ENCODE data around the gene MFRP. TPM values are rescaled to one million over a fixed set of nuclear protein-coding genes. Genes with fewer than 3 reads are reported as not detected.

MFRP gene
- total RNA-seq, 1 experiment from 2014 or later, result not detected

DNA sequence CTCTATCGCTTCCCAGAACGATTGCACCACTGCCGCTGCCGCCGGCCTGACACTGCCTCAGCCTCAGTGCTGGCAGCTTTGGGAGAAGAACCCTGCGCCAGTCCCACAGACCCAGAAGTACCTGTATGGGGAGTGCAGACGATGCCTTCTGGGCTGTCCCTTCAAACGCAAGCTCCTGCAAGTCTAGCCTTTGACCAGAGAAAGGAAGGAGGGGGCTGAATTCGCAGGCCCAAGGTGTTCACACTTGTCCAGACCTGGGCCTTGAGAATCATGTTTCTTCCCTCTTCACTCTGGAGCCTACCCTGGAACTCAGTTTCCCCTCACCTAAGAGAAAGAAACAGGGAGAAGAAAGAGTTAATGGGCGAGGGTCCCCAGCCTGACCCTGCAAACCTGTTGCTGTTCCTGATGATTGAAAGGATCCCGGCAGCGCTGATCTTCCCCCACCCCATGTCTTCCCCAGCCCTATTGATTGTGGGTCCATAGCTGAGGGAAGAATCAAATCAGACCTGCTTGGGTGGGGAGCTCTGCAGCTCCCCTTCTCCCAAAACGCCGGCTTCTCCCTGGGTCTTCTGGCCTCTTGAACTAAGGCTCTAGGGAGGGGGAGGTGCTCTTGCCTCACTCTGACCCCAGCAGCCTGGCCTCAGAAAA is 28.8 kb downstream of the MFRP start:
- ChIA-PET CTCF (interaction anchor here (0.6 to 13.7 kb wide), 14 partner anchors 7 to 411 kb away, joined by 3 to 387 read pairs (median 8); partner anchors contain the start of genes C1QTNF5, C2CD2L, CBL and RNF26), POLR2A (interaction anchor here (0.6 to 4.7 kb wide), 5 partner anchors 10 to 216 kb away, joined by 3 to 35 read pairs (median 5); partner anchors contain the start of gene DPAGT1)
- H3K27me3 Mint-ChIP-seq (ENCODE audit: low read depth), result peaks cover 44% of the 10 kb centered on the region
- no peaks in the 10 kb centered on the region for H3K9me3 Mint-ChIP-seq
- H3K4me3 Mint-ChIP-seq, result peak overlapping the region; percentile 54
- ATAC-seq (0 out of 2 replicates have a peak, but pooled peaks have one; percentile 0), DNase-seq (ENCODE audit: low spot score) (no peak)
- H3K27ac Mint-ChIP-seq, result no peak overlapping the region
- TF ChIP-seq ZBTB21 (CRISPR knock-in tag; IDR thresholded peaks at IDR 0.05; ENCODE audit: borderline replicate concordance) (no peak), CBFB (CRISPR knock-in tag; IDR thresholded peaks at IDR 0.05; ENCODE audit: low read depth) (no peak), SMAD3 (CRISPR knock-in tag; IDR thresholded peaks at IDR 0.05; ENCODE audit: borderline replicate concordance) (no peak)
- peaks cover 5% of the 10 kb centered on the region; the same call in 1 of the 2 replicates for H3K36me3 Mint-ChIP-seq
- peaks cover 47% of the 10 kb centered on the region for H3K4me1 Mint-ChIP-seq

DNA sequence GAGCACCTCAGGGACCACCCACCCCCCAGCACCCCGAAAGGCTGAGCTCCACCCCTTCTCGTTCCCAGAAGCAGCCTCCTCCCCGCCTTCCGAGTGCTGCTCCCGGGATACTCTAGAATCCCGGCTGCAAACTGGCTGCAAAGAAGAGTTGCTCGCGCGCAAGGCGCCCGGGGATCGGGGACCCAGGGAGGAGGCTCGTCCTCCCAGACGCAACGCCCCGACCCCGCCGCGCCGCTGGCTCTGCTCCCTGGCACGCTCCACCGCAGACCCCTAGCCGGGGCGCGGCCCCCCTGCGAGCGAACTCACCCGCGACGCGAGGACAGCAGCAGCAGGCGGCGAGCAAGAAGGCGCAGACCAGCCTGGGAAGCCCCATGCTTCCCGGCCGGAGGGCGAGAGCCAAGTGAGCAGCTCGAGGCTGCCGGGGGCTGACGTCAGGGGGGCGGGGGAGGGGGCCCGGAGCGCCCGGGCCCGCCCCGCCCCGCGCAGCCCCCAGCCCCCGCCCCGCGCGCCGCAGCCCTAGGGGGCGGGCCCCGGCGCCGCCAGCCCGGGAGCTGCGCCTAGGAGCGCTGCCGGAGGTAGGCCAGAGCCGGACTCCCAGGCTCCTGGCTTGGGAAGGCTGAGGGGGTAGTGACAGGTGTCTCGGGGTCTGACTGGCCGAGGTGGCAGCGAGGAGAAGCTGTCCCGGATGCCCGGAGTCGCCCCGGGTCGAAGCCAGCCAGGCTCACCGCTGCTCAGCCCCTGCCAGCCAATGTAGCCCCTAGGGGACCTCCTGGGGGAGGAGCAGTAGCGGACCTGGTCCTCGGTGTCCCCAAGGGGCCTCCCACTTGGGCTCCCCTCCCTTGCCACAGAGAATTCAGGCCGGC is 29.5 kb downstream of the MFRP start, which contains the start of gene MCAM:
TSS of gene MCAM (minus strand) at position 402 of the 863 bp plus-strand sequence. CDS start at position 373, 29 bp downstream.
- H3K4me3 Mint-ChIP-seq, result peak within 1 kb of the TSS; percentile 69
- H3K4me1 Mint-ChIP-seq, result peaks cover 42% of the 10 kb centered on the region
- ChIA-PET POLR2A (interaction anchor here (0.6 to 4.7 kb wide), 6 partner anchors 9 to 573 kb away, joined by 3 to 35 read pairs (median 6); no protein-coding TSS in a partner anchor), CTCF (interaction anchor here (1.4 to 13.7 kb wide), 11 partner anchors 8 to 210 kb away, joined by 3 to 387 read pairs (median 12); partner anchors contain the start of genes C1QTNF5, C2CD2L, CBL and RNF26)
- ATAC-seq (peak; percentile 7), DNase-seq (ENCODE audit: low spot score) (peak; percentile 48)
- H3K36me3 Mint-ChIP-seq, result peaks cover 7% of the 10 kb centered on the region
- H3K27me3 Mint-ChIP-seq (ENCODE audit: low read depth), result peaks cover 44% of the 10 kb centered on the region
- no peaks in the 10 kb centered on the region for H3K9me3 Mint-ChIP-seq
- no peak within 1 kb of the TSS for H3K27ac Mint-ChIP-seq
- no peak for TF ChIP-seq GABPB1 (CRISPR knock-in tag; IDR thresholded peaks at IDR 0.05)
- TF ChIP-seq, protein P1, sequence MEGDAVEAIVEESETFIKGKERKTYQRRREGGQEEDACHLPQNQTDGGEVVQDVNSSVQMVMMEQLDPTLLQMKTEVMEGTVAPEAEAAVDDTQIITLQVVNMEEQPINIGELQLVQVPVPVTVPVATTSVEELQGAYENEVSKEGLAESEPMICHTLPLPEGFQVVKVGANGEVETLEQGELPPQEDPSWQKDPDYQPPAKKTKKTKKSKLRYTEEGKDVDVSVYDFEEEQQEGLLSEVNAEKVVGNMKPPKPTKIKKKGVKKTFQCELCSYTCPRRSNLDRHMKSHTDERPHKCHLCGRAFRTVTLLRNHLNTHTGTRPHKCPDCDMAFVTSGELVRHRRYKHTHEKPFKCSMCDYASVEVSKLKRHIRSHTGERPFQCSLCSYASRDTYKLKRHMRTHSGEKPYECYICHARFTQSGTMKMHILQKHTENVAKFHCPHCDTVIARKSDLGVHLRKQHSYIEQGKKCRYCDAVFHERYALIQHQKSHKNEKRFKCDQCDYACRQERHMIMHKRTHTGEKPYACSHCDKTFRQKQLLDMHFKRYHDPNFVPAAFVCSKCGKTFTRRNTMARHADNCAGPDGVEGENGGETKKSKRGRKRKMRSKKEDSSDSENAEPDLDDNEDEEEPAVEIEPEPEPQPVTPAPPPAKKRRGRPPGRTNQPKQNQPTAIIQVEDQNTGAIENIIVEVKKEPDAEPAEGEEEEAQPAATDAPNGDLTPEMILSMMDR (IDR thresholded peaks at IDR 0.05), result no peak
- no peak for TF ChIP-seq ZNF263 (CRISPR knock-in tag; IDR thresholded peaks at IDR 0.05; ENCODE audit: low read depth)
- TF ChIP-seq FOXK1 (CRISPR knock-in tag; IDR thresholded peaks at IDR 0.05), result no peak
- no peak for TF ChIP-seq SOX15 (CRISPR knock-in tag; IDR thresholded peaks at IDR 0.05)
- no peak for TF ChIP-seq NR1H2 (CRISPR knock-in tag; IDR thresholded peaks at IDR 0.05)
- TF ChIP-seq GRHL2 (CRISPR knock-in tag; IDR thresholded peaks at IDR 0.05; ENCODE audit: insufficient replicate concordance, severe bottlenecking), result no peak
- no peak for TF ChIP-seq MYBL2 (CRISPR knock-in tag; IDR thresholded peaks at IDR 0.05)
- TF ChIP-seq ETV6 (CRISPR knock-in tag; IDR thresholded peaks at IDR 0.05), result no peak
- no peak for TF ChIP-seq CBFB (CRISPR knock-in tag; IDR thresholded peaks at IDR 0.05; ENCODE audit: low read depth)
- TF ChIP-seq, protein P2, sequence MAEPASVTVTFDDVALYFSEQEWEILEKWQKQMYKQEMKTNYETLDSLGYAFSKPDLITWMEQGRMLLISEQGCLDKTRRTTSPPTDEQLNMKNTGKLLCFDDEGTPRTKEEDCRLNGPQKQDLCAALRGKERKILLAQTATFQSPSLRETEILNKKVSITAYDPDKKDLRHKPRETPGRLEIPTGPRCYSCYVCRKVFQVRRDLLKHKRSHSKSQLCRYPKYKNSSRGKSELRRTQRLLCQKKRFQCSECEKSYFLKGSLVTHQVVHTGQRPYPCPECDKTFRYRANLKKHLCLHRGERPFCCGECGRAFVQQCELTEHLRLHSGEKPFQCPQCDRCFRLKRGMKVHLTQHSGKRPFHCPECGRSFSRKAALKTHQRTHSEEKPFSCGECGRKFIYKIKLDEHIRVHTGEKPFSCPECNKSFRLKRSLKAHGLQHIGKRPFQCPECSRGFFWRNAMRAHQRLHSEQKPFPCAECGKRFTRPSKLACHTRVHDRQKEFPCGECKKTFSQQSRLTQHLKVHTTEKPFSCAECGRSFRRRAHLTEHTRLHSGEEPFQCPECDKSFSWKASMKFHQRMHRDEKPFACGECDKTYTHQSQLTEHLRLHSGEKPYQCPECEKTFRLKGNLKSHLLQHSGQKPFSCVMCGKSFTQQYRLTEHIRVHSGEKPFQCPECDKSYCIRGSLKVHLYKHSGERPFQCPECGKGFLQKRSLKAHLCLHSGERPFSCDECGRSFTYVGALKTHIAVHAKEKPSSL (CRISPR knock-in tag; conservative IDR thresholded peaks at IDR 0.05), result no peak
- TF ChIP-seq, protein P3, sequence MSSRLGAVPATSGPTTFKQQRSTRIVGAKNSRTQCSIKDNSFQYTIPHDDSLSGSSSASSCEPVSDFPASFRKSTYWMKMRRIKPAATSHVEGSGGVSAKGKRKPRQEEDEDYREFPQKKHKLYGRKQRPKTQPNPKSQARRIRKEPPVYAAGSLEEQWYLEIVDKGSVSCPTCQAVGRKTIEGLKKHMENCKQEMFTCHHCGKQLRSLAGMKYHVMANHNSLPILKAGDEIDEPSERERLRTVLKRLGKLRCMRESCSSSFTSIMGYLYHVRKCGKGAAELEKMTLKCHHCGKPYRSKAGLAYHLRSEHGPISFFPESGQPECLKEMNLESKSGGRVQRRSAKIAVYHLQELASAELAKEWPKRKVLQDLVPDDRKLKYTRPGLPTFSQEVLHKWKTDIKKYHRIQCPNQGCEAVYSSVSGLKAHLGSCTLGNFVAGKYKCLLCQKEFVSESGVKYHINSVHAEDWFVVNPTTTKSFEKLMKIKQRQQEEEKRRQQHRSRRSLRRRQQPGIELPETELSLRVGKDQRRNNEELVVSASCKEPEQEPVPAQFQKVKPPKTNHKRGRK (CRISPR knock-in tag; IDR thresholded peaks at IDR 0.05; ENCODE audit: borderline replicate concordance), result no peak
- TF ChIP-seq, protein P4, sequence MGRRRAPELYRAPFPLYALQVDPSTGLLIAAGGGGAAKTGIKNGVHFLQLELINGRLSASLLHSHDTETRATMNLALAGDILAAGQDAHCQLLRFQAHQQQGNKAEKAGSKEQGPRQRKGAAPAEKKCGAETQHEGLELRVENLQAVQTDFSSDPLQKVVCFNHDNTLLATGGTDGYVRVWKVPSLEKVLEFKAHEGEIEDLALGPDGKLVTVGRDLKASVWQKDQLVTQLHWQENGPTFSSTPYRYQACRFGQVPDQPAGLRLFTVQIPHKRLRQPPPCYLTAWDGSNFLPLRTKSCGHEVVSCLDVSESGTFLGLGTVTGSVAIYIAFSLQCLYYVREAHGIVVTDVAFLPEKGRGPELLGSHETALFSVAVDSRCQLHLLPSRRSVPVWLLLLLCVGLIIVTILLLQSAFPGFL (CRISPR knock-in tag; IDR thresholded peaks at IDR 0.05; ENCODE audit: borderline replicate concordance), result no peak
- TF ChIP-seq FOXJ3 (CRISPR knock-in tag; IDR thresholded peaks at IDR 0.05; ENCODE audit: borderline replicate concordance), result no peak
- 0 out of 2 replicates have a peak, but pooled peaks have one; percentile 29 for TF ChIP-seq NR3C1 (CRISPR knock-in tag; conservative IDR thresholded peaks at IDR 0.05; ENCODE audit: low read depth)
- TF ChIP-seq EMX1 (CRISPR knock-in tag; IDR thresholded peaks at IDR 0.05), result no peak
- peak; percentile 58; the same call in 1 of the 2 replicates for TF ChIP-seq TEAD1 (CRISPR knock-in tag; IDR thresholded peaks at IDR 0.05)
- TF ChIP-seq CREB1 (CRISPR knock-in tag; IDR thresholded peaks at IDR 0.05), result no peak
- no peak for TF ChIP-seq TP53 (CRISPR knock-in tag; IDR thresholded peaks at IDR 0.05)
- no peak for TF ChIP-seq HMGA2 (CRISPR knock-in tag; IDR thresholded peaks at IDR 0.05)
- TF ChIP-seq, protein P5, sequence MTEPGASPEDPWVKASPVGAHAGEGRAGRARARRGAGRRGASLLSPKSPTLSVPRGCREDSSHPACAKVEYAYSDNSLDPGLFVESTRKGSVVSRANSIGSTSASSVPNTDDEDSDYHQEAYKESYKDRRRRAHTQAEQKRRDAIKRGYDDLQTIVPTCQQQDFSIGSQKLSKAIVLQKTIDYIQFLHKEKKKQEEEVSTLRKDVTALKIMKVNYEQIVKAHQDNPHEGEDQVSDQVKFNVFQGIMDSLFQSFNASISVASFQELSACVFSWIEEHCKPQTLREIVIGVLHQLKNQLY (CRISPR knock-in tag; IDR thresholded peaks at IDR 0.05), result no peak
- TF ChIP-seq NFYB (CRISPR knock-in tag; conservative IDR thresholded peaks at IDR 0.05; ENCODE audit: low read depth), result no peak
